H9 (cell line): Measurements from ENCODE around the gene TRPM3. TPM values are rescaled to one million over a fixed set of nuclear protein-coding genes. Genes with fewer than 3 reads are reported as not detected.

Source experiments
- DNase-seq: peaks from one replicate; pipeline ENCODE4 v3.0.0-alpha.2; 2017
- H2AFZ ChIP-seq: one replicate; pipeline ENCODE4 v1.6.1; 2013; ENCODE audit warnings: mild to moderate bottlenecking, low read length, control low read depth, moderate library complexity
- H2AK5ac ChIP-seq: 2 replicates; pipeline ENCODE4 v1.6.1; 2013; ENCODE audit warnings: low read length, control low read depth, mixed read lengths; ENCODE audit not compliant: insufficient read length
- H2BK120ac ChIP-seq: one replicate; pipeline ENCODE4 v1.6.1; 2013; ENCODE audit warnings: low read depth, mild to moderate bottlenecking, low read length, control low read depth, inconsistent platforms; ENCODE audit not compliant: poor library complexity, severe bottlenecking
- H2BK12ac ChIP-seq: 2 replicates; pipeline ENCODE4 v1.6.1; 2013; ENCODE audit warnings: low read length, control low read depth, mixed read lengths, low read depth; ENCODE audit not compliant: insufficient read length
- H2BK15ac ChIP-seq: 2 replicates; pipeline ENCODE4 v1.6.1; 2013; ENCODE audit warnings: low read depth, low read length, control low read depth
- H2BK20ac ChIP-seq: one replicate; pipeline ENCODE4 v1.6.1; 2013; ENCODE audit warnings: low read depth, mild to moderate bottlenecking, low read length, control low read depth, inconsistent platforms; ENCODE audit not compliant: poor library complexity, severe bottlenecking
- H2BK5ac ChIP-seq: 2 replicates; pipeline ENCODE4 v1.6.1; 2013; ENCODE audit warnings: low read length, control low read depth, mixed read lengths; ENCODE audit not compliant: insufficient read length
- H3K14ac ChIP-seq: 2 replicates; pipeline ENCODE4 v1.6.1; 2013; ENCODE audit warnings: low read length, control low read depth; ENCODE audit not compliant: insufficient read depth
- H3K18ac ChIP-seq: 2 replicates; pipeline ENCODE4 v1.6.1; 2013; ENCODE audit warnings: low read depth, mild to moderate bottlenecking, mixed read lengths, low read length, control low read depth; ENCODE audit not compliant: insufficient read length
- H3K23ac ChIP-seq: 2 replicates; pipeline ENCODE4 v1.6.1; 2013; ENCODE audit warnings: low read length, control low read depth, mixed read lengths, low read depth; ENCODE audit not compliant: insufficient read length
- H3K23me2 ChIP-seq: 2 replicates; pipeline ENCODE4 v1.6.1; 2013; ENCODE audit warnings: low read depth, mild to moderate bottlenecking, mixed read lengths, low read length, control low read depth; ENCODE audit not compliant: insufficient read length, poor library complexity, severe bottlenecking
- H3K27ac ChIP-seq: 2 replicates; pipeline ENCODE4 v1.5.1; 2013; ENCODE audit warnings: low read length, control low read depth, mixed read lengths, low read depth; ENCODE audit not compliant: insufficient read length
- H3K27me3 ChIP-seq: 2 replicates; pipeline ENCODE4 v1.6.1; 2013; ENCODE audit warnings: low read length, control low read depth, inconsistent platforms; ENCODE audit not compliant: insufficient read depth
- H3K4ac ChIP-seq: 2 replicates; pipeline ENCODE4 v1.6.1; 2013; ENCODE audit warnings: low read depth, mild to moderate bottlenecking, control low read depth, inconsistent platforms, low read length, moderate library complexity
- H3K4me1 ChIP-seq: 2 replicates; pipeline ENCODE4 v1.6.1; 2013; ENCODE audit warnings: low read length, control low read depth, inconsistent platforms; ENCODE audit not compliant: insufficient read depth
- H3K4me2 ChIP-seq: 2 replicates; pipeline ENCODE4 v1.6.1; 2013; ENCODE audit warnings: low read length, control low read depth, mixed read lengths; ENCODE audit not compliant: insufficient read length, insufficient read depth
- H3K56ac ChIP-seq: 2 replicates; pipeline ENCODE4 v1.6.1; 2013; ENCODE audit warnings: low read depth, mild to moderate bottlenecking, mixed read lengths, low read length, control low read depth; ENCODE audit not compliant: insufficient read length
- H3K79me1 ChIP-seq: 2 replicates; pipeline ENCODE4 v1.6.1; 2013; ENCODE audit warnings: low read depth, mild to moderate bottlenecking, moderate library complexity, low read length, control low read depth, inconsistent platforms; ENCODE audit not compliant: insufficient read depth, poor library complexity, severe bottlenecking
- H3K79me2 ChIP-seq: 2 replicates; pipeline ENCODE4 v1.6.1; 2013; ENCODE audit warnings: low read length, control low read depth, inconsistent platforms; ENCODE audit not compliant: insufficient read depth
- H3K9ac ChIP-seq: 2 replicates; pipeline ENCODE4 v1.6.1; 2013; ENCODE audit warnings: low read length, control low read depth, mixed read lengths; ENCODE audit not compliant: insufficient read length; ENCODE audit errors: extremely low read depth
- H3K9me3 ChIP-seq: one replicate; pipeline ENCODE4 v1.6.1; 2013; ENCODE audit warnings: low read depth, low read length, inconsistent platforms; ENCODE audit not compliant: control insufficient read depth
- H3T11ph ChIP-seq: one replicate; pipeline ENCODE4 v1.6.1; 2013; ENCODE audit warnings: mild to moderate bottlenecking, low read length, control low read depth, inconsistent platforms
- H4K20me1 ChIP-seq: one replicate; pipeline ENCODE4 v1.6.1; 2013; ENCODE audit not compliant: control insufficient read depth, insufficient read length, insufficient read depth
- H4K5ac ChIP-seq: 2 replicates; pipeline ENCODE4 v1.6.1; 2013; ENCODE audit warnings: low read depth, mild to moderate bottlenecking, mixed read lengths, low read length, control low read depth; ENCODE audit not compliant: insufficient read length
- H4K8ac ChIP-seq: replicated peaks from 2 replicates; pipeline ENCODE4 v1.6.1; 2013; ENCODE audit warnings: low read length, control low read depth, mixed read lengths, low read depth; ENCODE audit not compliant: insufficient read length
- H4K91ac ChIP-seq: 2 replicates; pipeline ENCODE4 v1.6.1; 2013; ENCODE audit warnings: low read depth, mild to moderate bottlenecking, moderate library complexity, mixed read lengths, low read length, control low read depth; ENCODE audit not compliant: insufficient read length
- H3K27ac Mint-ChIP-seq, 3 experiments: 2 replicates in 2 of 3; 3 replicates in 1 of 3; pipeline ENCODE4 v1.8.0; 2020 to 2021; ENCODE audit warnings: mixed read lengths in 3 of 3, mild to moderate bottlenecking in 1 of 3, moderate library complexity in 1 of 3
- H3K27me3 Mint-ChIP-seq: 2 replicates; pipeline ENCODE4 v1.8.0; 2021; ENCODE audit warnings: low read depth, mild to moderate bottlenecking, moderate library complexity, mixed read lengths
- H3K36me3 Mint-ChIP-seq, 3 experiments: 2 replicates in 2 of 3; 3 replicates in 1 of 3; pipeline ENCODE4 v1.8.0; 2020 to 2021; ENCODE audit warnings: low read depth in 3 of 3, mixed read lengths in 3 of 3; ENCODE audit not compliant: insufficient read depth in 1 of 3
- H3K4me1 Mint-ChIP-seq, 2 experiments: 2 replicates each; pipeline ENCODE4 v1.8.0; 2020; ENCODE audit warnings: mixed read lengths in 2 of 2
- H3K4me3 Mint-ChIP-seq, 2 experiments: 2 replicates in 1 of 2; 3 replicates in 1 of 2; pipeline ENCODE4 v1.8.0; 2020 to 2021; ENCODE audit warnings: mild to moderate bottlenecking in 2 of 2, mixed read lengths in 2 of 2, moderate library complexity in 1 of 2
- H3K9me3 Mint-ChIP-seq, 2 experiments: 2 replicates in 1 of 2; 3 replicates in 1 of 2; pipeline ENCODE4 v1.8.0; 2020; ENCODE audit warnings: mild to moderate bottlenecking in 2 of 2, mixed read lengths in 2 of 2, moderate library complexity in 1 of 2
- WGBS: extraction: QIAGEN DNeasy Blood & Tissue Kit; methylation state at CpG from one replicate; pipeline ENCODE4 v1.1.7; 2013; ENCODE audit warnings: missing lambda C conversion rate, low lambda C conversion rate, mixed read lengths; ENCODE audit not compliant: insufficient read length; ENCODE audit errors: extremely low coverage; 5-methylcytosine and 5-hydroxymethylcytosine counted together
- total RNA-seq: library from RNA; stranded (reverse); gene quantifications from 2 replicates; pipeline ENCODE4 v1.2.1, GENCODE V29; 2021
- TF ChIP-seq, protein P1 (sequence below): fragments of 200-600 bp; sonication (generic); conservative IDR thresholded peaks from 3 replicates; pipeline ENCODE4 v1.8.0; 2021; ENCODE audit warnings: antibody characterized with exemption, mild to moderate bottlenecking

TRPM3 gene
- total RNA-seq, 1 experiment from 2014 or later: 10.3 TPM

DNA sequence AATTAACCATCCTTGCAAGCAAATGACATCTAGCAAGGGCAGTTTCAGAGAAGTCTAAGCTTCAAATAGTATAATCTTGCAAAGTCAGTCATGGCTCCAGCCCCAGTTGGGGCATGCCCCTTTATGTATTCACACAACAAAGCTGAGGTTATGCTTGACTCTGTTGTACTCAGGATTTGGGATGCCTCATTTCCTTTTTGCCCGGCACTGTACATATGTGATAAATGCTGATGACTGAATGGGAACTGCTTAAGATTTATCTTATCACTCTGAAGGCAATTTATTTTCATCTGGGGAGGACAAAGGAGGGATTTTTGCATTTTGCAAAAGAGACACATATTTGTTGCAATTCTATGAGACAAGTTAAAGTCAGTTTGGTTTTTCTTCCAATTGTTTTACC lies 219.2 kb downstream of the TRPM3 start:
- TF ChIP-seq, protein P1, sequence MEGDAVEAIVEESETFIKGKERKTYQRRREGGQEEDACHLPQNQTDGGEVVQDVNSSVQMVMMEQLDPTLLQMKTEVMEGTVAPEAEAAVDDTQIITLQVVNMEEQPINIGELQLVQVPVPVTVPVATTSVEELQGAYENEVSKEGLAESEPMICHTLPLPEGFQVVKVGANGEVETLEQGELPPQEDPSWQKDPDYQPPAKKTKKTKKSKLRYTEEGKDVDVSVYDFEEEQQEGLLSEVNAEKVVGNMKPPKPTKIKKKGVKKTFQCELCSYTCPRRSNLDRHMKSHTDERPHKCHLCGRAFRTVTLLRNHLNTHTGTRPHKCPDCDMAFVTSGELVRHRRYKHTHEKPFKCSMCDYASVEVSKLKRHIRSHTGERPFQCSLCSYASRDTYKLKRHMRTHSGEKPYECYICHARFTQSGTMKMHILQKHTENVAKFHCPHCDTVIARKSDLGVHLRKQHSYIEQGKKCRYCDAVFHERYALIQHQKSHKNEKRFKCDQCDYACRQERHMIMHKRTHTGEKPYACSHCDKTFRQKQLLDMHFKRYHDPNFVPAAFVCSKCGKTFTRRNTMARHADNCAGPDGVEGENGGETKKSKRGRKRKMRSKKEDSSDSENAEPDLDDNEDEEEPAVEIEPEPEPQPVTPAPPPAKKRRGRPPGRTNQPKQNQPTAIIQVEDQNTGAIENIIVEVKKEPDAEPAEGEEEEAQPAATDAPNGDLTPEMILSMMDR: no peak
- WGBS: no CpG with 5 or more reads among the region's 1 CpG

More for the DNA sequence above, 219.2 kb downstream of the TRPM3 start:
- H2BK20ac ChIP-seq: no peak overlapping the region
- H4K5ac ChIP-seq: no peak overlapping the region
- no peak overlapping the region for H3K27ac Mint-ChIP-seq
- no peak overlapping the region for H3K4me3 Mint-ChIP-seq
- H3K27ac ChIP-seq: no peak overlapping the region
- no peak overlapping the region for H2BK5ac ChIP-seq
- no peaks in the 10 kb centered on the region for H3K9me3 ChIP-seq
- no peak overlapping the region for H3K9ac ChIP-seq
- no peak overlapping the region for H3K4ac ChIP-seq
- no peak for DNase-seq
- no peaks in the 10 kb centered on the region for H3K79me2 ChIP-seq
- H2AK5ac ChIP-seq: no peak overlapping the region
- H2BK12ac ChIP-seq: no peak overlapping the region
- H4K8ac ChIP-seq: no peak overlapping the region
- no peak overlapping the region for H2AFZ ChIP-seq
- H3K9me3 Mint-ChIP-seq: no peaks in the 10 kb centered on the region
- H3K36me3 Mint-ChIP-seq: no peaks in the 10 kb centered on the region
- H3K27me3 ChIP-seq: no peaks in the 10 kb centered on the region
- no peak overlapping the region for H3K56ac ChIP-seq
- peaks cover 8 to 15% of the 10 kb centered on the region in 2 experiments for H3K4me1 Mint-ChIP-seq
- H3K23me2 ChIP-seq: no peaks in the 10 kb centered on the region
- no peak overlapping the region for H2BK120ac ChIP-seq
- no peak overlapping the region for H3K4me2 ChIP-seq
- no peaks in the 10 kb centered on the region for H3K79me1 ChIP-seq
- no peaks in the 10 kb centered on the region for H3K27me3 Mint-ChIP-seq
- H3K23ac ChIP-seq: no peak overlapping the region
- no peak overlapping the region for H3T11ph ChIP-seq
- no peak overlapping the region for H2BK15ac ChIP-seq
- peaks cover 4% of the 10 kb centered on the region; the same call in 1 of the 2 replicates for H3K4me1 ChIP-seq
- H4K91ac ChIP-seq: no peak overlapping the region
- H4K20me1 ChIP-seq: no peaks in the 10 kb centered on the region
- H3K14ac ChIP-seq: no peak overlapping the region
- H3K18ac ChIP-seq: no peak overlapping the region
